B cell (primary cell): Measurements from ENCODE around the gene CYP2W1. TPM values are rescaled to one million over a fixed set of nuclear protein-coding genes. Genes with fewer than 3 reads are reported as not detected.

ENCODE experiments used
- ATAC-seq: fragments of 200-7000 bp; cut with Tn5 transposase; one replicate; pipeline ENCODE4 v1.10.0; 2021; ENCODE audit warnings: low read depth, mild to moderate bottlenecking, moderate number of reproducible peaks, moderate library complexity
- CTCF ChIA-PET: fragments of 350-600 bp; sonication (Branson Sonifier 250); formaldehyde crosslinking; loops from one replicate; lab custom pipeline; 2021; ENCODE audit warnings: antibody characterized with exemption, inconsistent platforms; lab: Charles Lee
- POLR2A ChIA-PET: fragments of 350-600 bp; sonication (Branson Sonifier 250); formaldehyde crosslinking; loops from one replicate; lab custom pipeline; 2021; ENCODE audit warnings: antibody characterized with exemption; lab: Charles Lee
- DNase-seq: peaks from one replicate; pipeline ENCODE4 v3.0.0; 2013
- H2AFZ ChIP-seq: 2 replicates; pipeline ENCODE4 v1.6.1; 2012; ENCODE audit warnings: mild to moderate bottlenecking, low read depth, low read length; ENCODE audit not compliant: insufficient read depth, poor library complexity, severe bottlenecking
- H3K27ac ChIP-seq, 2 donors: 1 replicate in 1 of 2; 2 replicates in 1 of 2; pipeline ENCODE4 v1.5.1; 2012 to 2013; ENCODE audit warnings: low read length in 2 of 2, mild to moderate bottlenecking in 2 of 2, moderate library complexity in 1 of 2
- H3K27me3 ChIP-seq, 4 experiments: fragments of 200-600 bp in 1 of 4; sonication (generic) in 1 of 4; replicated peaks in 1 of 4; 1 replicate in 2 of 4; 2 replicates in 2 of 4; pipeline versions ENCODE4 v1.6.1 to v1.7.0; 2013 to 2016; ENCODE audit warnings: low read length in 3 of 4, mild to moderate bottlenecking in 2 of 4, mixed read lengths in 1 of 4, moderate library complexity in 1 of 4; ENCODE audit not compliant: insufficient read depth in 4 of 4, control insufficient read depth in 3 of 4; ENCODE audit errors: control extremely low read depth in 1 of 4
- H3K36me3 ChIP-seq, 2 experiments: replicated peaks in 1 of 2; 1 replicate in 1 of 2; 2 replicates in 1 of 2; pipeline versions ENCODE4 v1.6.1 to v1.7.1; 2013; ENCODE audit warnings: low read length in 1 of 2; ENCODE audit not compliant: insufficient read depth in 2 of 2, control insufficient read depth in 1 of 2; ENCODE audit errors: control extremely low read depth in 1 of 2, extremely low read depth in 1 of 2
- H3K4me1 ChIP-seq, 2 donors: fragments of 200-600 bp in 1 of 2; sonication (generic) in 1 of 2; 1 replicate in 1 of 2; 2 replicates in 1 of 2; pipeline versions ENCODE4 v1.5.1 to v1.6.1; 2013 to 2017; ENCODE audit warnings: low read length in 2 of 2; ENCODE audit not compliant: control insufficient read depth in 2 of 2, insufficient read depth in 2 of 2
- H3K4me2 ChIP-seq: replicated peaks from 2 replicates; pipeline ENCODE3; 2012; ENCODE audit warnings: mild to moderate bottlenecking, low read depth, low read length; ENCODE audit not compliant: poor library complexity, severe bottlenecking
- H3K4me3 ChIP-seq, 5 experiments: fragments of 200-600 bp in 1 of 5; sonication (generic) in 1 of 5; 1 replicate in 3 of 5; 2 replicates in 2 of 5; pipeline versions ENCODE4 v1.5.1 to v1.7.0; 2011 to 2016; ENCODE audit warnings: low read length in 4 of 5, mild to moderate bottlenecking in 4 of 5, low read depth in 2 of 5, control low read depth in 1 of 5, moderate library complexity in 1 of 5; ENCODE audit not compliant: insufficient read depth in 1 of 5; ENCODE audit errors: control extremely low read depth in 1 of 5, extremely low read depth in 1 of 5
- H3K79me2 ChIP-seq: fragments of 200-600 bp; sonication (generic); one replicate; pipeline ENCODE4 v1.6.0; 2016; ENCODE audit warnings: low read length; ENCODE audit not compliant: control insufficient read depth, insufficient read depth
- H3K9ac ChIP-seq: fragments of 200-600 bp; sonication (generic); 2 replicates; pipeline ENCODE4 v1.6.1; 2017; ENCODE audit warnings: mild to moderate bottlenecking, low read length, moderate library complexity
- H3K9me3 ChIP-seq, 3 donors: one replicate each; pipeline versions ENCODE4 v1.6.1 to v1.7.1; 2013; ENCODE audit warnings: low read length in 2 of 3; ENCODE audit not compliant: control insufficient read depth in 2 of 3, insufficient read depth in 1 of 3; ENCODE audit errors: control extremely low read depth in 1 of 3
- H4K20me1 ChIP-seq: 2 replicates; pipeline ENCODE4 v1.6.0; 2012; ENCODE audit warnings: mild to moderate bottlenecking, low read length; ENCODE audit not compliant: insufficient read depth, control insufficient read depth, poor library complexity, severe bottlenecking
- H3K27ac Mint-ChIP-seq: one replicate; pipeline ENCODE4 v1.8.0; 2021; ENCODE audit warnings: mixed read lengths
- H3K27me3 Mint-ChIP-seq: one replicate; pipeline ENCODE4 v1.8.0; 2021; ENCODE audit warnings: mixed read lengths
- H3K4me1 Mint-ChIP-seq: one replicate; pipeline ENCODE4 v1.8.0; 2021; ENCODE audit warnings: mixed read lengths
- H3K4me3 Mint-ChIP-seq: one replicate; pipeline ENCODE4 v1.8.0; 2021; ENCODE audit warnings: mixed read lengths
- H3K9me3 Mint-ChIP-seq: one replicate; pipeline ENCODE4 v1.8.0; 2022; ENCODE audit warnings: mixed read lengths; ENCODE audit not compliant: insufficient read depth
- CTCF ChIP-seq: fragments of 200-600 bp; IDR thresholded peaks from one replicate; pipeline ENCODE4 v1.8.0; 2022; ENCODE audit warnings: antibody characterized with exemption, mild to moderate bottlenecking
- EZH2 ChIP-seq: IDR thresholded peaks from 2 replicates; pipeline ENCODE4 v1.6.1; 2012; ENCODE audit warnings: borderline replicate concordance, low read depth, mild to moderate bottlenecking, moderate library complexity, low read length; ENCODE audit not compliant: insufficient read depth, poor library complexity, severe bottlenecking
- WGBS: methylation state at CpG from one replicate; pipeline ENCODE4 v1.1.5; 2013; ENCODE audit warnings: missing lambda C conversion rate; ENCODE audit not compliant: insufficient coverage; 5-methylcytosine and 5-hydroxymethylcytosine counted together
- intact Hi-C: fragments of 100-400 bp; cut with micrococcal nuclease; formaldehyde crosslinking; loops from one replicate; pipeline ENCODE4 v1.10.0; 2022
- polyA plus RNA-seq: library from polyadenylated mRNA; depleted of rRNA; stranded (reverse); fragments of >200 nt; gene quantifications from 2 replicates; pipeline ENCODE4 v1.2.3, GENCODE V29; 2012
- total RNA-seq, 2 donors: library from RNA; stranded (reverse); fragments of 120-200 nt in 1 of 2; gene quantifications; 1 replicate in 1 of 2; 2 replicates in 1 of 2; pipeline versions ENCODE4 v1.2.3 to v1.2.4, GENCODE V29; 2013 to 2022

Gene CYP2W1
- total and polyA plus RNA-seq, 2 donors (not counting 1 experiment from before 2014, with no cell fraction given): not detected

- peaks cover 17% of the 10 kb centered on the region for H3K79me2 ChIP-seq
- peaks cover 23 to 35% of the 10 kb centered on the region in 2 donors for H3K4me1 ChIP-seq
- H3K4me3 ChIP-seq: no peak overlapping the region
- H2AFZ ChIP-seq: no peak overlapping the region
- no peak overlapping the region for H3K9ac ChIP-seq
- no peak overlapping the region for H3K4me2 ChIP-seq
- H3K4me1 Mint-ChIP-seq: peaks cover 28% of the 10 kb centered on the region
- ATAC-seq: no peak
- intact Hi-C loops: no loop called here
- H3K27me3 Mint-ChIP-seq: peaks cover 3% of the 10 kb centered on the region
- H3K27ac ChIP-seq: no peak overlapping the region
- no peak for TF ChIP-seq CTCF
- no peak for TF ChIP-seq EZH2
- 95% methylated on average over 25 of the region's 33 CpGs for WGBS
- ChIA-PET CTCF (no interaction called here), POLR2A (no interaction called here)
- H3K27me3 ChIP-seq: peaks cover 0 to 4% (median 1%) of the 10 kb centered on the region in 4 experiments
- H3K4me3 Mint-ChIP-seq: no peak overlapping the region
- H3K36me3 ChIP-seq: no peaks in the 10 kb centered on the region
- H3K9me3 Mint-ChIP-seq: no peaks in the 10 kb centered on the region
- peaks cover 0 to 7% (median 0%) of the 10 kb centered on the region in 3 donors for H3K9me3 ChIP-seq
- DNase-seq: no peak
- no peaks in the 10 kb centered on the region for H4K20me1 ChIP-seq
- H3K27ac Mint-ChIP-seq: no peak overlapping the region
Observed at GRCh38 chr7:1031716-1032455, 48.9 kb downstream of the CYP2W1 start.

DNA sequence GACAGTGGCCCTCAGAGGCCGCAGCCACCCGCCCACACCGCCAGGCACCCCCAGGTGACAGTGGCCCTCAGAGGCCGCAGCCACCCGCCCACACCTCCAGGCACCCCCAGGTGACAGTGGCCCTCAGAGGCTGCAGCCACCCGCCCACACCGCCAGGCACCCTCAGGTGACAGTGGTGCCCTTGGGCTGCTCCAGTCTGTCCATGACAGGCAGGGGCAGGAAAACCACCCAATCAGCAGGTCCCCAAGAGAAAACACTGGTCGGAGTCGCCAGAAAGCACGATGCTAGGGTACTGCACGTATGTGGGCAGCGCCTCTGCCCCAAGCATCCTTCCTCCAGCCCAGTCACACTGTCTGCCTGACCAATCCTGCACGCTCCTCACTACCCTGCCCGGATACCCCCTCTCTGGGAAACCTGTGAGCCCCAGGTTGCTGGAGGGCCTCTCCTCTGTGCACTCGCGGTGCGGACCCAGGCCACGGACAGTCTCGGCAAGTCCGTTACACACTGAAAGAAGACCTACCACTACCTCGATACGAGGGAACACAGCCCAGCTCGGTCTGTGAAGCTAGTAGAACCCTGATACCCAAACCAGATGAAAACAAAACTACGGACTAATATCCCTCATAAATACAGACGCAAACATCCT lies 49.7 kb downstream of the CYP2W1 start:
- Histone ChIP-seq H2AFZ (no peak overlapping the region), H4K20me1 (no peaks in the 10 kb centered on the region), H3K36me3 (no peaks in the 10 kb centered on the region), H3K9ac (no peak overlapping the region), H3K4me1 (peaks cover 15 to 27% of the 10 kb centered on the region in 2 donors), H3K79me2 (peaks cover 17% of the 10 kb centered on the region), H3K9me3 (peaks cover 0 to 7% (median 0%) of the 10 kb centered on the region in 3 donors), H3K4me2 (no peak overlapping the region), H3K27me3 (peaks cover 0 to 4% (median 1%) of the 10 kb centered on the region in 4 experiments), H3K27ac (no peak overlapping the region), H3K4me3 (no peak overlapping the region)
- peaks cover 3% of the 10 kb centered on the region for H3K27me3 Mint-ChIP-seq
- intact Hi-C loops: no loop called here
- ChIA-PET CTCF (no interaction called here), POLR2A (no interaction called here)
- ATAC-seq: no peak
- no peak overlapping the region for H3K4me3 Mint-ChIP-seq
- DNase-seq: no peak
- WGBS: 95% methylated on average over 24 of the region's 25 CpGs
- no peak overlapping the region for H3K27ac Mint-ChIP-seq
- no peaks in the 10 kb centered on the region for H3K9me3 Mint-ChIP-seq
- no peak for TF ChIP-seq EZH2
- TF ChIP-seq CTCF: no peak
- peaks cover 22% of the 10 kb centered on the region for H3K4me1 Mint-ChIP-seq
